CD4-positive, alpha-beta T cell treated with Interleukin-15 for 4 hours (primary cell): ENCODE measurements around the gene CES2.
A peak's percentile ranks its signal among the peaks of the same experiment; 100 is the strongest.
"Not testable (repeated sequence)": the region's sequence is repeated elsewhere in the genome, so short reads cannot be mapped to it uniquely, and the experiment has no call there.

ENCODE experiments used
- DNase-seq: peaks from one replicate; pipeline ENCODE4 v3.0.0-alpha.2; 2020; ENCODE audit warnings: low spot score

The CES2 gene

GRCh38 chr16:66955363-66956153 is 20.2 kb downstream of the CES2 start:
- not testable (repeated sequence) for DNase-seq

DNA sequence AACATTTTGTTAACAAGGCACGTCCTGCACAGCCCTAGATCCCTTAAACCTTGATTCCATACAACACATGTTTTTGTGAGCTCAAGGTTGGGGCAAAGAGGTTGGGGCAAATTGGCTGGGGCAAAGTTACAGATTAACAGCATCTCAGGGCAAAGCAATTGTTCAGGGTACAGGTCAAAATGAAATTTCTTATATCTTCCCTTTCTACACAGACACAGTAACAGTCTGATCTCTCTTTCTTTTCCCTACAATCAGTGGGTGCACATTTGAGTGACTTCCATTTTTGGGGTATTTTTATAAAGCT is 20.8 kb downstream of the CES2 start:
- DNase-seq, result not testable (repeated sequence)

- DNase-seq, result no peak
Measured at GRCh38 chr16:66958857-66959703, 23.8 kb downstream of the CES2 start.

DNA sequence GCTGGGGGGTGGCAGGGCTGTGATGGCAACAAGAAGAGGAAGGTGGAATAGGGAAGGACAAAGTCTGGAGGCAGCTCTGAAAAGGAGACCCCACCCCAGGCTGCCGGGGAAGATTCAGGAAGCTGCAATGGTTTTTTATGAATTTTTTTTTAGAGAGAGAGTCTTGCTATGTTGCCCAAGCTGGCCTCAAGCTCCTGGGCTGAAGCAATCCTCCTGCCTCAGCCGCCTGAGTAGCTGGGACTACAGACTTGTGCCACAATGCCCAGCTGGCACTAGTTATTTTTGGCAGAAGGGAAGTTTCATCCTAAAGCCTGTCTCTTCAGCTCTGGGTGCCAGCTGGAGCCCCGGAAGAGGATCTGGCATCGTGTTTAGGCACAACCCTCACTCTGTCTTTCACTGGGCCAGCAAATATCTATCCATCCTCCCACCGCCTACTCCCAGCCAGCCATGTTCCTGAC is 24.4 kb downstream of the CES2 start:
- DNase-seq, result no peak

GRCh38 chr16:66960270-66960669 is 25.0 kb downstream of the CES2 start:
- no peak for DNase-seq

DNA sequence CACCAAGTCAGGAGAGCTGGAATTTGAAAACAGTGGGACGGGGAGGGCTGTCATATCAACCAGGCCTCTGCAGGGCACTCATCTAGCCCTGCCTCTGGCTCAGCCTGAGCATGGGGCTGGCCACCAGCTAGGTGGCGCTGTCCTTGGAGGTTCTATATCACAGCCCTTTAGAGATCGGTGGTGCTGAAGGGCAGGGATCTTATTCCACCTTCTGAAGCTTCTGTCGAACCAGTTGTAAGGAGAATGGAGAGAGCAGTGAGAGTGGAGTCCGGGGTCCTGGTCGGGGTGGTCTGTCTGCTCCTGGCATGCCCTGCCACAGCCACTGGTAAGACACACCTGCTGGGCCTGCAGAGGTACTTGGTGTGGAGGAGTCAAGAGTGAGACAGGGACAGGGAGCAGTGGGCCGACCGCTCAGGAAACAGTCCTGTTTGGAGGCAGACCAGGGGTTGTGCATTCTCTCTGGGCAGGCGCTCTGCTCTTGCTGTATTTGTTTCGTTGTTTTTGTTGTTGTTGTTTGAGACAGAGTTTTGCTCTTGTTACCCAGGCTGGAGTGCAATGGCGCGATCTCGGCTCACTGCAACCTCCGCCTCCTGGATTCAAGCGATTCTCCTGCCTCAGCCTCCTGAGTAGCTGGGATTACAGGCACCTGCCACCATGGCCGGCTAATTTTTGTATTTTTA is 25.9 kb downstream of the CES2 start, which contains the start of gene CES3:
Gene CES3, plus strand, starts transcription at position 202 of the 680 bp plus-strand sequence. Its CDS starts 42 bp downstream, at position 244.
- DNase-seq, result peak; percentile 61

DNA sequence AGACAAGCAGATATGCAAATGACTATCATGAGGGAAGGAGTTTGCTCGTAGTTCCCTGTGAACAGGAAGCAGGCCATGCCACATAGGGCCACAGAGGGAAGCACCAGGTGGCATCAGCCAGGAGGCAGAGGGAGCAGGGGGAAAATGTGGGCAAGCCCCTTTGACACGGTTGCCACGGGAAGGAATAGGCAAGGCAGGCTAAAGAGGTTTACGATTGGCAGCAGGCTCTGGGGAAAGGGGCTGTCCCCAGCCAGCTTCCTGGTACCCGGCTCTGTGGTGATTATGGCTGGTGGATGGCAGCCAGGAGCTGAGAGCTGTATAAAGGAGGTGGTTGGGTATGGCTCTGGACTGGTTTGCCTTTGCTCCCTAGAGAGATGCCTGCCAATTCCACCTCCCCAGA is 26.6 kb downstream of the CES2 start:
- DNase-seq, result no peak

DNA sequence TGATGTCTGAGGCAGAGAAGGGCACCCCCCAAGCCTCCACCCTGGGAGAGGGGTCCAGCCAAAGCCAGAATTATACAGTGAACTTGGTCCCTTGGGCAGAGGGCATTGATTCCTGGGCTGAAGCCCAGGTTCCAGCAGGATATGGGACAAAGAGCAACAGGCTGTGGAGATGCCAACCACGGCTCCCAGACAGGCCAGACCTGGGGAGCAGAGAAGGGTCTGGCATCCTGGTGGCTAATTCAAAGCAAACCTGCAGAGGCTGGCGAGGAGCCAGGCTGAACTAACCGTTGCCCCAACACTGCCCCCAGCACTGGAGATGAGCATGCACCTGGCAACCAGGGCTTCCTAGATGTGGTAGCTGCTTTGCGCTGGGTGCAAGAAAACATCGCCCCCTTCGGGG is 28.7 kb downstream of the CES2 start:
- DNase-seq, result no peak

DNA sequence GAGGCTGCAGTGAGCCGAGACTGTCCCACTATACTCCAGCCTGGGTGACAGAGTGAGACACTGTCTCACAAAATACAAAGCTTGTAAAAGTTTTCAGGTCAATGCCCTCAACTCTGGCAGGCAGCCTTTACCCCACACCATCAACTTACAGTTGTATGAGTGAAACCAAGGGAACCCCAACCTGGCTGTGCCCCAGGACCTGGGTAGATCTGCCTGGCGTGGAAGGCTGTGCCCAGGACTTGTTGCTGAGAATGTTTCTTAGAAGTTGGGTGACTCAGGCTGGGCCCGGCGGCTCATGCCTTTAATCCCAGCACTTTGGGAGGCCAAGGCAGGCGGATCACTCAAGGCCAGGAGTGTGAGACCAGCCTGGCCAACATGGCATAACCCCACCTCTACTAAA is 33.5 kb downstream of the CES2 start:
- DNase-seq, result no peak

- DNase-seq, result no peak
Measured at GRCh38 chr16:66970775-66971720, 35.7 kb downstream of the CES2 start.

DNA sequence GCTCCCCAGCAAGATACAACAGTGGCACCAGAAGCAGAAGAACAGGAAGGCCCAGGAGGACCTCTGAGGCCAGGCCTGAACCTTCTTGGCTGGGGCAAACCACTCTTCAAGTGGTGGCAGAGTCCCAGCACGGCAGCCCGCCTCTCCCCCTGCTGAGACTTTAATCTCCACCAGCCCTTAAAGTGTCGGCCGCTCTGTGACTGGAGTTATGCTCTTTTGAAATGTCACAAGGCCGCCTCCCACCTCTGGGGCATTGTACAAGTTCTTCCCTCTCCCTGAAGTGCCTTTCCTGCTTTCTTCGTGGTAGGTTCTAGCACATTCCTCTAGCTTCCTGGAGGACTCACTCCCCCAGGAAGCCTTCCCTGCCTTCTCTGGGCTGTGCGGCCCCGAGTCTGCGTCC is 37.7 kb downstream of the CES2 start:
- no peak for DNase-seq

DNA sequence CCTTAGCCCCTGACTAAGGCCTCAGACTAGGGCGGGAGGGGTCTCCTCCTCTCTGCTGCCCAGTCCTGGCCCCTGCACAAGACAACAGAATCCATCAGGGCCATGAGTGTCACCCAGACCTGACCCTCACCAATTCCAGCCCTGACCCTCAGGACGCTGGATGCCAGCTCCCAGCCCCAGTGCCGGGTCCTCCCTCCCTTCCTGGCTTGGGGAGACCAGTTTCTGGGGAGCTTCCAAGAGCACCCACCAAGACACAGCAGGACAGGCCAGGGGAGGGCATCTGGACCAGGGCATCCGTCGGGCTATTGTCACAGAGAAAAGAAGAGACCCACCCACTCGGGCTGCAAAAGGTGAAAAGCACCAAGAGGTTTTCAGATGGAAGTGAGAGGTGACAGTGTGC is 38.4 kb downstream of the CES2 start:
- no peak for DNase-seq

GRCh38 chr16:66974156-66974931 is 39.0 kb downstream of the CES2 start:
- DNase-seq, result not testable (repeated sequence)

DNA sequence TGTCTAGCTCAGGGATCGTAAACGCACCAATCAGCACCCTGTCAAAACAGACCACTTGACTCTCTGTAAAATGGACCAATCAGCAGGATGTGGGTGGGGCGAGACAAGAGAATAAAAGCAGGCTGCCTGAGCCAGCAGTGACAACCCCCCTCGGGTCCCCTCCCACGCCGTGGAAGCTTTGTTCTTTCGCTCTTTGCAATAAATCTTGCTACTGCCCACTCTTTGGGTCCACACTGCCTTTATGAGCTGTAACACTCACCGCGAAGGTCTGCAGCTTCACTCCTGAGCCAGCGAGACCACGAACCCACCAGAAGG is 39.6 kb downstream of the CES2 start:
- peak; percentile 54 for DNase-seq

DNA sequence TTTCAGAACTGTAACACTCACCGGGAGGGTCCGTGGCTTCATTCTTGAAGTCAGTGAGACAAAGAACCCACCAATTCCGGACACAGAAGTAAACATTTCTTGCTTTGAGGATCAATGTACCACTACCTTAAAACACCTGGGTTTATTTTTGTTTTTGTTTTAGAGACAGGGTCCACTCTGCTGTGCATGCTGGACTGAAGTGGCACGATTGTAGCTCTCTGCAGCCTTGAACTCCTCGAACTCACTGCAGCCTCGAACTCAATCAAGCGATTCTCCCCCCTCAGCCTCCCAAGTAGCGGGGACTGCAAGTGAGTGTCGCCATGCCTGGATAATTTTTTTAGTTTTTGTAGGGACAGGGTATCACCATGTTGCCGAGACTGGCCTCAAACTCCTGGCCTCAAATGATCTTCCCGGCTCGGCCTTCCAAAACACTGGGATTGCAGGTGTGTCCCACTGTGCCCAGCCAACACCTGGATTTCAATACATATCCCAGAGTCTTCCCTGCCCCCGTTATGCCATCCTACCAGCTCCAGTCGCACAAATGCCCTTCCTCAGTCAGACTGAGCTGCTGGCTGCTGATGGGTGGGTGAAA is 40.1 kb downstream of the CES2 start:
- no peak for DNase-seq

- DNase-seq, result no peak
Measured at GRCh38 chr16:66976746-66977145, 41.4 kb downstream of the CES2 start.

GRCh38 chr16:66977341-66978113 is 42.2 kb downstream of the CES2 start:
- peak; percentile 88 for DNase-seq

DNA sequence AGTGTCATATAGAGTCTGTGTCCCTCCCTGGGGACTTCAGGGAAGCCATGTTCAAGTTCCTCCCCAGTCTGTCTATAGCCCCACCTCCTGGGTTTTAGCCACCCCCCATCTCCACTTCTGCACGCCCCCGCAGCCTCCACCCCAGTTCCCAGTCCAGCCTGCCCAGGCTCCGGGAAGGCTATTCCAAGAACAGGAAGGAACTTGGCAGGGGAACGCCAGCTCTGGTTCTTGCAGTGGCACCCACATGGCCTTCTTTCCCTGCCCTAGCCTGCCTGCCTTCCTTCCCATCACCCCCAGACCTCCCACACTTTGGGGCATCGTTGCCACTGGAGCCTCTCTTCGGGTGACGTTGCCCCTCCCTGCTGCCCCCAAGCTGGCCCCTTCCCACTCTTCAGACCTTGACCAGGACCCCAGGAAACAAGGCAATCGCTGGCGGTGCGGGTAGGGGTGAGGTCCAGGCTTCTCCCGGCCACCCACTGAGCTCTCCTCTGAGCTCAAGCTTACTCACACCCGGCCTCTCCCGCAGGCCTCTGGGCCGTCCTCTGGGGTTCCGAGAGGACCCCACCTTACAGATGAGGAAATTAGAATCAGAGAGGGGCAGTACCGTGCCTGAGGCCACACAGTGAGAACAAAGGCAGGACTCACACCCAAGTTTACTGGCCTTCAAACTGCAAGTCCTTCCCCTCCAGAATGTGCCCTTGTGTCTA is 43.8 kb downstream of the CES2 start:
- no peak for DNase-seq

DNA sequence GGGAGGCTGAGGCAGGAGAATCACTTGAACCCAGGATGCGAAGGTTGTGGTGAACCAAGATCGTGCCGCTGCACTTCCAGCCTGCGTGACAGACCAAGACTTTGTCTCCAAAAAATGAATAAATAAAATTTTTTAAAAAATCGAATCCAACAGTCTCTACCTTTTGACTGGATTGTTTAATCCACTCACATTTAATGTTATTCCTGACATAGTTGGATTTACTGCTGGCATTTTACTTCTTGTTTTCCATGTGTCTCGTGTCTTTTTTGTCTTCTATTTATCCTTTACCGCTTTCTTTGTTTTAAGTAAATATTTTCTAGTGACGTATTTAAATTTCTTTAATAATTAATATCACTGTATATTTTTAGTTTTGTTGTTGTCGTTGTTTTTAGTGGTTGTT is 47.7 kb downstream of the CES2 start:
- no peak for DNase-seq
